ENCODE data around the gene CMSS1.

DNA sequence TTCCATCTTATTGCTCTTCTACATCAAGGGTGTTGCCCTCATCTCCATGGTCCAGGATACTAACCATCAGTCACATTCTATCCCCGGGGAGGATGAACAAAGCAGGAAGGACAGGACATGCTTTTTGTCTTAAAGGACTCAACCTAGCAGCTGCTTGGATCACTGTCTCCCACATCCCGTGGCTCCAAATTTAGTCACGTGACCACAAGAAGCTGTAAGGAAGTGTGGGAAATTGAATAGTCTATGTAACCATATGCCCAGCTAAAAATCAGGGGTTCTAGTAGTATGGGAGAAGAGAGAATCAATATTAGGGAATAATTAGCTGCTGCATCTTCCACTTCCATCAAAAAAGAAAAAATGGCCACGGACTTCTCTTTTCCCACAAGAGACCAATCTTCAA lies 18.2 kb upstream of the CMSS1 start:
- TF ChIP-seq, protein P1, sequence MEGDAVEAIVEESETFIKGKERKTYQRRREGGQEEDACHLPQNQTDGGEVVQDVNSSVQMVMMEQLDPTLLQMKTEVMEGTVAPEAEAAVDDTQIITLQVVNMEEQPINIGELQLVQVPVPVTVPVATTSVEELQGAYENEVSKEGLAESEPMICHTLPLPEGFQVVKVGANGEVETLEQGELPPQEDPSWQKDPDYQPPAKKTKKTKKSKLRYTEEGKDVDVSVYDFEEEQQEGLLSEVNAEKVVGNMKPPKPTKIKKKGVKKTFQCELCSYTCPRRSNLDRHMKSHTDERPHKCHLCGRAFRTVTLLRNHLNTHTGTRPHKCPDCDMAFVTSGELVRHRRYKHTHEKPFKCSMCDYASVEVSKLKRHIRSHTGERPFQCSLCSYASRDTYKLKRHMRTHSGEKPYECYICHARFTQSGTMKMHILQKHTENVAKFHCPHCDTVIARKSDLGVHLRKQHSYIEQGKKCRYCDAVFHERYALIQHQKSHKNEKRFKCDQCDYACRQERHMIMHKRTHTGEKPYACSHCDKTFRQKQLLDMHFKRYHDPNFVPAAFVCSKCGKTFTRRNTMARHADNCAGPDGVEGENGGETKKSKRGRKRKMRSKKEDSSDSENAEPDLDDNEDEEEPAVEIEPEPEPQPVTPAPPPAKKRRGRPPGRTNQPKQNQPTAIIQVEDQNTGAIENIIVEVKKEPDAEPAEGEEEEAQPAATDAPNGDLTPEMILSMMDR (IDR thresholded peaks at IDR 0.05): no peak
- TF ChIP-seq HDAC2 (IDR thresholded peaks at IDR 0.05) (no peak), CEBPB (IDR thresholded peaks at IDR 0.05) (no peak), NPAS2 (CRISPR knock-in tag; IDR thresholded peaks at IDR 0.05; ENCODE audit: borderline replicate concordance) (no peak), POLR2A (IDR thresholded peaks at IDR 0.05; ENCODE audit: low read length) (no peak), KDM5A (IDR thresholded peaks at IDR 0.05) (no peak), RAD21 (conservative IDR thresholded peaks at IDR 0.05 in 1 of 2, IDR thresholded peaks at IDR 0.05 in 1 of 2) (no peak), JUN (IDR thresholded peaks at IDR 0.05) (no peak), EHMT2 (IDR thresholded peaks at IDR 0.05; ENCODE audit: low read depth) (no peak), MYC (IDR thresholded peaks at IDR 0.05; ENCODE audit: borderline replicate concordance, low read length) (no peak), RFX5 (IDR thresholded peaks at IDR 0.05) (no peak)
- TF ChIP-seq, protein P2, sequence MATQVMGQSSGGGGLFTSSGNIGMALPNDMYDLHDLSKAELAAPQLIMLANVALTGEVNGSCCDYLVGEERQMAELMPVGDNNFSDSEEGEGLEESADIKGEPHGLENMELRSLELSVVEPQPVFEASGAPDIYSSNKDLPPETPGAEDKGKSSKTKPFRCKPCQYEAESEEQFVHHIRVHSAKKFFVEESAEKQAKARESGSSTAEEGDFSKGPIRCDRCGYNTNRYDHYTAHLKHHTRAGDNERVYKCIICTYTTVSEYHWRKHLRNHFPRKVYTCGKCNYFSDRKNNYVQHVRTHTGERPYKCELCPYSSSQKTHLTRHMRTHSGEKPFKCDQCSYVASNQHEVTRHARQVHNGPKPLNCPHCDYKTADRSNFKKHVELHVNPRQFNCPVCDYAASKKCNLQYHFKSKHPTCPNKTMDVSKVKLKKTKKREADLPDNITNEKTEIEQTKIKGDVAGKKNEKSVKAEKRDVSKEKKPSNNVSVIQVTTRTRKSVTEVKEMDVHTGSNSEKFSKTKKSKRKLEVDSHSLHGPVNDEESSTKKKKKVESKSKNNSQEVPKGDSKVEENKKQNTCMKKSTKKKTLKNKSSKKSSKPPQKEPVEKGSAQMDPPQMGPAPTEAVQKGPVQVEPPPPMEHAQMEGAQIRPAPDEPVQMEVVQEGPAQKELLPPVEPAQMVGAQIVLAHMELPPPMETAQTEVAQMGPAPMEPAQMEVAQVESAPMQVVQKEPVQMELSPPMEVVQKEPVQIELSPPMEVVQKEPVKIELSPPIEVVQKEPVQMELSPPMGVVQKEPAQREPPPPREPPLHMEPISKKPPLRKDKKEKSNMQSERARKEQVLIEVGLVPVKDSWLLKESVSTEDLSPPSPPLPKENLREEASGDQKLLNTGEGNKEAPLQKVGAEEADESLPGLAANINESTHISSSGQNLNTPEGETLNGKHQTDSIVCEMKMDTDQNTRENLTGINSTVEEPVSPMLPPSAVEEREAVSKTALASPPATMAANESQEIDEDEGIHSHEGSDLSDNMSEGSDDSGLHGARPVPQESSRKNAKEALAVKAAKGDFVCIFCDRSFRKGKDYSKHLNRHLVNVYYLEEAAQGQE (IDR thresholded peaks at IDR 0.05): no peak
- TF ChIP-seq, protein P3, sequence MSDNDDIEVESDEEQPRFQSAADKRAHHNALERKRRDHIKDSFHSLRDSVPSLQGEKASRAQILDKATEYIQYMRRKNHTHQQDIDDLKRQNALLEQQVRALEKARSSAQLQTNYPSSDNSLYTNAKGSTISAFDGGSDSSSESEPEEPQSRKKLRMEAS (IDR thresholded peaks at IDR 0.05): no peak

All from A549 (cell line).